K562 (cell line): ENCODE measurements around the gene PRDM1. TPM values are rescaled to one million over a fixed set of nuclear protein-coding genes. Genes with fewer than 3 reads are reported as not detected.

Source experiments
- ADNP ChIP-seq: fragments of 200-800 bp; sonication (Bioruptor generic); IDR thresholded peaks from 2 replicates; pipeline ENCODE4 v1.6.1; 2016; ENCODE audit warnings: missing genetic modification characterization, missing compliant biosample characterization
- BRCA1 ChIP-seq, 2 experiments: fragments of 450-650 bp in 1 of 2; sonication (generic) in 1 of 2; formaldehyde crosslinking in 1 of 2; IDR thresholded peaks; 2 replicates each; pipeline versions ENCODE4 v1.5.0 to v1.6.1; 2017 to 2020; ENCODE audit warnings: mild to moderate bottlenecking in 1 of 2, missing genetic modification reagents in 1 of 2
- CBX5 ChIP-seq: IDR thresholded peaks from 2 replicates; pipeline ENCODE4 v1.6.1; 2014; ENCODE audit warnings: low read depth, borderline replicate concordance
- KAT7 ChIP-seq: sonication (generic); formaldehyde crosslinking; IDR thresholded peaks from 2 replicates; pipeline ENCODE4 v1.8.0; 2022; ENCODE audit warnings: missing genetic modification reagents, mild to moderate bottlenecking, borderline replicate concordance
- POLR2AphosphoS5 ChIP-seq: IDR thresholded peaks from 2 replicates; pipeline ENCODE4 v1.6.1; 2011; ENCODE audit warnings: mild to moderate bottlenecking, low read depth, low read length, moderate library complexity; ENCODE audit not compliant: control insufficient read depth, insufficient read depth
- SUPT5H ChIP-seq: fragments of 450-650 bp; IDR thresholded peaks from 2 replicates; pipeline ENCODE4 v1.6.1; 2016
- ZNF184 ChIP-seq: sonication (generic); formaldehyde crosslinking; IDR thresholded peaks from 2 replicates; pipeline ENCODE4 v1.5.0; 2020; ENCODE audit warnings: missing genetic modification reagents
- ZNF23 ChIP-seq: fragments of 250-450 bp; sonication (Bioruptor Pico); IDR thresholded peaks from 2 replicates; pipeline ENCODE4 v1.4.0; 2020; ENCODE audit warnings: mild to moderate bottlenecking
- ZNF584 ChIP-seq: fragments of 200-800 bp; sonication (Bioruptor generic); IDR thresholded peaks from 2 replicates; pipeline ENCODE4 v1.6.1; 2016; ENCODE audit warnings: low read depth, mild to moderate bottlenecking, missing genetic modification characterization, missing compliant biosample characterization
- ZNF766 ChIP-seq: fragments of 200-800 bp; sonication (Bioruptor generic); conservative IDR thresholded peaks from 2 replicates; pipeline ENCODE4 v1.6.1; 2016; ENCODE audit warnings: missing genetic modification characterization, missing compliant biosample characterization
- polyA plus RNA-seq, 8 experiments: library from polyadenylated mRNA; depleted of rRNA in 4 of 8; stranded (reverse) in 5 of 8; unstranded in 3 of 8; fragments of >200 nt; fragmentation: Nextera tagmentation in 2 of 8; fragmentation: Illumina TruSeq in 1 of 8; extraction: Ambion mirVana in 2 of 8; extraction: Trizol in 1 of 8; gene quantifications; 2 replicates each; pipeline versions ENCODE4 v1.2.1 to v1.2.3, GENCODE V29; 2011 to 2014; ENCODE audit warnings: inconsistent platforms in 1 of 8, missing spikeins in 1 of 8
- total RNA-seq, 7 experiments: library from RNA; depleted of rRNA in 6 of 7; stranded (reverse); fragments of >200 nt in 6 of 7; fragmentation: Illumina TruSeq in 2 of 7; extraction: Trizol in 2 of 7; gene quantifications; 2 replicates each; pipeline versions ENCODE4 v1.2.1 to v1.2.3, GENCODE V29; 2011 to 2021; ENCODE audit warnings: low replicate concordance in 1 of 7
- TF ChIP-seq, protein P1 (sequence below): fragments of 250-450 bp; sonication (Bioruptor Pico); IDR thresholded peaks from 2 replicates; pipeline ENCODE4 v1.5.0; 2020; ENCODE audit warnings: mild to moderate bottlenecking
- TF ChIP-seq, protein P2 (sequence below): sonication (generic); formaldehyde crosslinking; IDR thresholded peaks from 2 replicates; pipeline ENCODE4 v1.9.0; 2022; ENCODE audit warnings: mild to moderate bottlenecking, missing genetic modification reagents
- TF ChIP-seq, protein P3 (sequence below): fragments of 450-650 bp; IDR thresholded peaks from 2 replicates; pipeline ENCODE4 v1.6.1; 2016; ENCODE audit warnings: borderline replicate concordance
- TF ChIP-seq, protein P4 (sequence below), 2 experiments: fragments of 450-650 bp; formaldehyde crosslinking in 1 of 2; IDR thresholded peaks; 2 replicates each; pipeline versions ENCODE4 v1.4.0 to v1.6.1; 2014 to 2020; ENCODE audit warnings: mild to moderate bottlenecking in 2 of 2, borderline replicate concordance in 1 of 2, low read depth in 1 of 2

PRDM1 gene
- total and polyA plus RNA-seq, 9 of the 15 experiments (the other 6 are each of a cell fraction or from before 2014, with no cell fraction given) = 0.09 to 0.89 (median 0.27) TPM

DNA sequence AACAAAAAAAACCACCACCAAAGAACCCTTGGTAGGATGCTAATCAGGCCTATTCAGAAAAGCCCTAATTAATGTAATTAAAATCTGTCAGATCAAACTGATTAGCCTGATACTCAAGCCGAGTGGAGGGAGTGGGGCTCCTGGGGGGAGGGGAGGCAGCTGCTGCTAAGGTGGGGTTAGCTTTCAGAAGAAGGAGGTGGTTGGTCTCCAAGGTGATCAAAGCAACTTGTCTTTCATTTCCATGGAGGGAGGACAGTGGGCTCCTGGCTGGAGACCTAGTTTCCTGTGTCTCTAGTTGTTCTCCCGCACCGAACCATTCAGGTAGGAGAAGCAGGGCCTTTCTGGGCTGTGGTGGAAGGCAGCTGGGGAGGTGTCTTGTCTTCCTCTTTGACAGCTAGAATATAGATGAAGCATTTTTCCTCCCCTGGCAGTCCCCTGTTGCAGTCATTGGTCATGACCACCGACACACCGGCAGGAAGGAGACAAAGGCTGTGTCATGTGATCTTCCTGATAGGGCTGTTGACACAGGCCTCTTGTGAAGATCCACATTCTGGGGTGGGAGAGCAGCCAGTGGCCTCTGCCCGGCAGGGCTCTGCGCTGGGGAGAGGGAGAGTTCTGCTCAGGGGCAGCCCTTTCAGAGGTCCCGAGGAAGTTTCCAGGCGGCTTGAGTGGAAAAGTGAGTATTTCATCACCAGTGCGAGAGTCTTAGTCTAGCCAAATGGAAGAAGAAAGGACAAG lies 39.9 kb upstream of the PRDM1 start (continued):
- TF ChIP-seq, protein P1, sequence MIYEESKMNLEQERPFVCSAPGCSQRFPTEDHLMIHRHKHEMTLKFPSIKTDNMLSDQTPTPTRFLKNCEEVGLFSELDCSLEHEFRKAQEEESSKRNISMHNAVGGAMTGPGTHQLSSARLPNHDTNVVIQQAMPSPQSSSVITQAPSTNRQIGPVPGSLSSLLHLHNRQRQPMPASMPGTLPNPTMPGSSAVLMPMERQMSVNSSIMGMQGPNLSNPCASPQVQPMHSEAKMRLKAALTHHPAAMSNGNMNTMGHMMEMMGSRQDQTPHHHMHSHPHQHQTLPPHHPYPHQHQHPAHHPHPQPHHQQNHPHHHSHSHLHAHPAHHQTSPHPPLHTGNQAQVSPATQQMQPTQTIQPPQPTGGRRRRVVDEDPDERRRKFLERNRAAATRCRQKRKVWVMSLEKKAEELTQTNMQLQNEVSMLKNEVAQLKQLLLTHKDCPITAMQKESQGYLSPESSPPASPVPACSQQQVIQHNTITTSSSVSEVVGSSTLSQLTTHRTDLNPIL (CRISPR knock-in tag) = no peak
- no peak for TF ChIP-seq ZNF584 (CRISPR knock-in tag)
- TF ChIP-seq, protein P2, sequence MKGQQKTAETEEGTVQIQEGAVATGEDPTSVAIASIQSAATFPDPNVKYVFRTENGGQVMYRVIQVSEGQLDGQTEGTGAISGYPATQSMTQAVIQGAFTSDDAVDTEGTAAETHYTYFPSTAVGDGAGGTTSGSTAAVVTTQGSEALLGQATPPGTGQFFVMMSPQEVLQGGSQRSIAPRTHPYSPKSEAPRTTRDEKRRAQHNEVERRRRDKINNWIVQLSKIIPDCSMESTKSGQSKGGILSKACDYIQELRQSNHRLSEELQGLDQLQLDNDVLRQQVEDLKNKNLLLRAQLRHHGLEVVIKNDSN = peak; percentile 59
- no peak for TF ChIP-seq POLR2AphosphoS5
- no peak for TF ChIP-seq KAT7
- no peak for TF ChIP-seq ADNP
- TF ChIP-seq, protein P3, sequence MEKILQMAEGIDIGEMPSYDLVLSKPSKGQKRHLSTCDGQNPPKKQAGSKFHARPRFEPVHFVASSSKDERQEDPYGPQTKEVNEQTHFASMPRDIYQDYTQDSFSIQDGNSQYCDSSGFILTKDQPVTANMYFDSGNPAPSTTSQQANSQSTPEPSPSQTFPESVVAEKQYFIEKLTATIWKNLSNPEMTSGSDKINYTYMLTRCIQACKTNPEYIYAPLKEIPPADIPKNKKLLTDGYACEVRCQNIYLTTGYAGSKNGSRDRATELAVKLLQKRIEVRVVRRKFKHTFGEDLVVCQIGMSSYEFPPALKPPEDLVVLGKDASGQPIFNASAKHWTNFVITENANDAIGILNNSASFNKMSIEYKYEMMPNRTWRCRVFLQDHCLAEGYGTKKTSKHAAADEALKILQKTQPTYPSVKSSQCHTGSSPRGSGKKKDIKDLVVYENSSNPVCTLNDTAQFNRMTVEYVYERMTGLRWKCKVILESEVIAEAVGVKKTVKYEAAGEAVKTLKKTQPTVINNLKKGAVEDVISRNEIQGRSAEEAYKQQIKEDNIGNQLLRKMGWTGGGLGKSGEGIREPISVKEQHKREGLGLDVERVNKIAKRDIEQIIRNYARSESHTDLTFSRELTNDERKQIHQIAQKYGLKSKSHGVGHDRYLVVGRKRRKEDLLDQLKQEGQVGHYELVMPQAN = no peak
- TF ChIP-seq, protein P4, sequence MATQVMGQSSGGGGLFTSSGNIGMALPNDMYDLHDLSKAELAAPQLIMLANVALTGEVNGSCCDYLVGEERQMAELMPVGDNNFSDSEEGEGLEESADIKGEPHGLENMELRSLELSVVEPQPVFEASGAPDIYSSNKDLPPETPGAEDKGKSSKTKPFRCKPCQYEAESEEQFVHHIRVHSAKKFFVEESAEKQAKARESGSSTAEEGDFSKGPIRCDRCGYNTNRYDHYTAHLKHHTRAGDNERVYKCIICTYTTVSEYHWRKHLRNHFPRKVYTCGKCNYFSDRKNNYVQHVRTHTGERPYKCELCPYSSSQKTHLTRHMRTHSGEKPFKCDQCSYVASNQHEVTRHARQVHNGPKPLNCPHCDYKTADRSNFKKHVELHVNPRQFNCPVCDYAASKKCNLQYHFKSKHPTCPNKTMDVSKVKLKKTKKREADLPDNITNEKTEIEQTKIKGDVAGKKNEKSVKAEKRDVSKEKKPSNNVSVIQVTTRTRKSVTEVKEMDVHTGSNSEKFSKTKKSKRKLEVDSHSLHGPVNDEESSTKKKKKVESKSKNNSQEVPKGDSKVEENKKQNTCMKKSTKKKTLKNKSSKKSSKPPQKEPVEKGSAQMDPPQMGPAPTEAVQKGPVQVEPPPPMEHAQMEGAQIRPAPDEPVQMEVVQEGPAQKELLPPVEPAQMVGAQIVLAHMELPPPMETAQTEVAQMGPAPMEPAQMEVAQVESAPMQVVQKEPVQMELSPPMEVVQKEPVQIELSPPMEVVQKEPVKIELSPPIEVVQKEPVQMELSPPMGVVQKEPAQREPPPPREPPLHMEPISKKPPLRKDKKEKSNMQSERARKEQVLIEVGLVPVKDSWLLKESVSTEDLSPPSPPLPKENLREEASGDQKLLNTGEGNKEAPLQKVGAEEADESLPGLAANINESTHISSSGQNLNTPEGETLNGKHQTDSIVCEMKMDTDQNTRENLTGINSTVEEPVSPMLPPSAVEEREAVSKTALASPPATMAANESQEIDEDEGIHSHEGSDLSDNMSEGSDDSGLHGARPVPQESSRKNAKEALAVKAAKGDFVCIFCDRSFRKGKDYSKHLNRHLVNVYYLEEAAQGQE (IDR thresholded peaks at IDR 0.05; ENCODE audit: borderline replicate concordance) = peak; percentile 21; the same call in 1 of the 2 replicates
- TF ChIP-seq, protein P4 (CRISPR knock-in tag; IDR thresholded peaks at IDR 0.05; ENCODE audit: low read depth) = no peak
- TF ChIP-seq BRCA1 (IDR thresholded peaks at IDR 0.05) = no peak
- TF ChIP-seq BRCA1 (CRISPR knock-in tag; IDR thresholded peaks at IDR 0.05) = no peak
- no peak for TF ChIP-seq SUPT5H
- TF ChIP-seq CBX5 = no peak
- no peak for TF ChIP-seq ZNF184 (CRISPR knock-in tag)
- no peak for TF ChIP-seq ZNF766
- TF ChIP-seq ZNF23 (CRISPR knock-in tag) = no peak
